SK-N-SH treated with all-trans-retinoic acid at 6 μM for 48 hours (cell line): ENCODE results near the gene GPHN.

ENCODE experiments used
- ATAC-seq: fragments of 200-7000 bp; cut with Tn5 transposase; 3 replicates; pipeline ENCODE4 v1.9.1; 2020; ENCODE audit warnings: mild to moderate bottlenecking, moderate library complexity
- ARNTL ChIP-seq: fragments of 450-650 bp; formaldehyde crosslinking; IDR thresholded peaks from 2 replicates; pipeline ENCODE4 v1.5.0; 2020; ENCODE audit warnings: low read depth, mild to moderate bottlenecking, moderate library complexity, borderline replicate concordance
- BACH2 ChIP-seq: fragments of 250-450 bp; sonication (Bioruptor Pico); IDR thresholded peaks from 2 replicates; pipeline ENCODE4 v1.9.0; 2021; ENCODE audit warnings: mild to moderate bottlenecking, borderline replicate concordance
- CSDC2 ChIP-seq: fragments of 250-450 bp; sonication (Bioruptor Pico); IDR thresholded peaks from 2 replicates; pipeline ENCODE4 v1.5.0; 2020; ENCODE audit warnings: mild to moderate bottlenecking, moderate library complexity
- CSRNP3 ChIP-seq: fragments of 250-450 bp; sonication (Bioruptor Pico); IDR thresholded peaks from 2 replicates; pipeline ENCODE4 v1.5.1; 2021; ENCODE audit warnings: mild to moderate bottlenecking, moderate library complexity
- ESRRG ChIP-seq: fragments of 250-450 bp; sonication (Bioruptor Pico); IDR thresholded peaks from 2 replicates; pipeline ENCODE4 v1.6.1; 2021; ENCODE audit warnings: mild to moderate bottlenecking
- GLIS3 ChIP-seq: fragments of 250-450 bp; sonication (Bioruptor Pico); IDR thresholded peaks from 2 replicates; pipeline ENCODE4 v1.5.0; 2020; ENCODE audit warnings: mild to moderate bottlenecking, moderate library complexity
- ISL1 ChIP-seq: fragments of 250-450 bp; sonication (Bioruptor Pico); IDR thresholded peaks from 2 replicates; pipeline ENCODE4 v2.1.2; 2022; ENCODE audit warnings: mild to moderate bottlenecking, moderate library complexity
- OSR1 ChIP-seq: fragments of 250-450 bp; sonication (Bioruptor Pico); IDR thresholded peaks from 2 replicates; pipeline ENCODE4 v1.8.0; 2022; ENCODE audit warnings: moderate library complexity, mild to moderate bottlenecking, inconsistent platforms
- PATZ1 ChIP-seq: fragments of 250-450 bp; sonication (Bioruptor Pico); IDR thresholded peaks from 2 replicates; pipeline ENCODE4 v1.8.0; 2020; ENCODE audit warnings: mild to moderate bottlenecking, moderate library complexity, borderline replicate concordance
- PPARA ChIP-seq: fragments of 250-450 bp; sonication (Bioruptor Pico); IDR thresholded peaks from 2 replicates; pipeline ENCODE4 v1.5.0; 2020; ENCODE audit warnings: mild to moderate bottlenecking, borderline replicate concordance
- RARB ChIP-seq: fragments of 250-450 bp; sonication (Bioruptor Pico); IDR thresholded peaks from 2 replicates; pipeline ENCODE4 v1.8.0; 2021; ENCODE audit warnings: mild to moderate bottlenecking, moderate library complexity
- SNAI2 ChIP-seq: fragments of 250-450 bp; sonication (Bioruptor Pico); IDR thresholded peaks from 2 replicates; pipeline ENCODE4 v1.5.0; 2020; ENCODE audit warnings: mild to moderate bottlenecking, moderate library complexity
- TCF4 ChIP-seq: fragments of 250-450 bp; sonication (Bioruptor Pico); IDR thresholded peaks from 2 replicates; pipeline ENCODE4 v1.8.0; 2021; ENCODE audit warnings: mild to moderate bottlenecking, moderate library complexity, borderline replicate concordance
- TOX ChIP-seq: fragments of 250-450 bp; sonication (Bioruptor Pico); IDR thresholded peaks from 2 replicates; pipeline ENCODE4 v1.8.0; 2021; ENCODE audit warnings: mild to moderate bottlenecking, moderate library complexity, borderline replicate concordance
- TSHZ2 ChIP-seq: fragments of 250-450 bp; sonication (Bioruptor Pico); IDR thresholded peaks from 2 replicates; pipeline ENCODE4 v1.5.0; 2020; ENCODE audit warnings: mild to moderate bottlenecking, moderate library complexity
- ZC3H10 ChIP-seq: fragments of 250-450 bp; sonication (Bioruptor Pico); IDR thresholded peaks from 2 replicates; pipeline ENCODE4 v1.5.1; 2021; ENCODE audit warnings: mild to moderate bottlenecking, moderate library complexity
- ZFP30 ChIP-seq: fragments of 450-650 bp; formaldehyde crosslinking; IDR thresholded peaks from 2 replicates; pipeline ENCODE4 v1.5.0; 2022; ENCODE audit warnings: mild to moderate bottlenecking, moderate library complexity
- ZNF565 ChIP-seq: fragments of 450-650 bp; formaldehyde crosslinking; conservative IDR thresholded peaks from 2 replicates; pipeline ENCODE4 v1.5.0; 2020; ENCODE audit warnings: low read depth, mild to moderate bottlenecking, moderate library complexity
- ZNF8 ChIP-seq: fragments of 450-650 bp; formaldehyde crosslinking; IDR thresholded peaks from 2 replicates; pipeline ENCODE4 v1.5.0; 2020; ENCODE audit warnings: mild to moderate bottlenecking, moderate library complexity
- TF ChIP-seq, protein P1 (sequence below): fragments of 250-450 bp; sonication (Bioruptor Pico); IDR thresholded peaks from 2 replicates; pipeline ENCODE4 v1.5.1; 2020; ENCODE audit warnings: low read depth, mild to moderate bottlenecking, moderate library complexity

The GPHN gene

DNA sequence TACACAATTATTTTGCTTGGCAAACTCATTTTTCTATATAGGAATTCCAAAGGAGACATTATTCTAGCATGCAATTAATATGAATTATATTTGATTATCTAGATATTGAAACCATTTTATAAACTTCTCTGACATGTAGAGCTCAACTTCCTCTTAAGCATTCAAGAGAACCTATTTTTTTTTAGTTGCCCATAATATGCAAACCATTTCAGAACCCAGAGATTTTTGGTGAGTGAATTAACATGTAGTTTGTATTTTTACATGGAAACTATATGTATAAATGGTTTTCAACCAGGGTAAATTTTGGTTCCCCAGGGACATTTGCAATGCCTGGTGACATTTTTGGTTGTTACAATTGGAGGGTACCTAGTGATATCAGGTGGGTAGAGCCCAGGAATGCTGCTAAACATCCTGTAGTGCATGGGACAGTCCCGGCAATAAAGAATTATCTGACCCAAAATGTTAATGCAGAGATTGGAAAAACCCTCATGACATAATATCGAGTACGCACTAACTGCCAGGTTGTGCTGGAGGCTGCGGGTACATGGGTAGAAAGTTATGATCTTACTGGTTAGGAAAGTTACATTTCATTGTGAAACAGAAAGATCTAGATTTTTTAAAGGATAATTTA is 342.4 kb downstream of the GPHN start:
- ATAC-seq = no peak

DNA sequence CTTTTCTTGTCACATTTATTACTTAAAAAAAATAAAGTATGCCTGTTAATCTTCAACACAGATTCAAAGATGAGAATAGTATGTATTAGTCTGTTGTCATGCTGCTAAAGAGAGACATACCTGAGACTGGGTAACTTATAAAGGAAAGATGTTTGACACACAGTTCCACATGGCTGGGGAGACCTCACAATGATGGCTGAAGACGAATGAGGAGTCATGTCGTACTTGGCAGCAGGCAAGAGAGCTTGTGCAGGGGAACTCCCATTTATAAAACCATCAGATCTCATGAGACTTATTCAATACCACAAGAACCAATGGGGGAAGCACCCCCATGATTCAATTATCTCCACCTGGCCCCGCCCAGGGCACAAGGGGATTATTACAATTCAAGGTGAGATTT is 345.4 kb downstream of the GPHN start:
- no peak for ATAC-seq
- TF ChIP-seq TCF4 (CRISPR knock-in tag) = no peak
- no peak for TF ChIP-seq GLIS3
- TF ChIP-seq SNAI2 (CRISPR knock-in tag) = no peak
- TF ChIP-seq ZNF565 (CRISPR knock-in tag) = no peak
- no peak for TF ChIP-seq PPARA (CRISPR knock-in tag)
- no peak for TF ChIP-seq PATZ1
- TF ChIP-seq BACH2 (CRISPR knock-in tag) = no peak
- TF ChIP-seq ZC3H10 (CRISPR knock-in tag) = no peak

More for the DNA sequence above, 342.4 kb downstream of the GPHN start:
- TF ChIP-seq ISL1 (CRISPR knock-in tag) = no peak
- no peak for TF ChIP-seq BACH2 (CRISPR knock-in tag)
- no peak for TF ChIP-seq ARNTL (CRISPR knock-in tag)
- no peak for TF ChIP-seq ESRRG
- TF ChIP-seq CSDC2 (CRISPR knock-in tag) = no peak
- TF ChIP-seq PATZ1 = no peak
- no peak for TF ChIP-seq ZC3H10 (CRISPR knock-in tag)
- TF ChIP-seq TOX (CRISPR knock-in tag) = no peak
- no peak for TF ChIP-seq OSR1 (CRISPR knock-in tag)

GRCh38 chr14:66857867-66858266 is 349.9 kb downstream of the GPHN start:
- TF ChIP-seq PPARA (CRISPR knock-in tag) = no peak
- no peak for TF ChIP-seq CSRNP3 (CRISPR knock-in tag)
- no peak for TF ChIP-seq TCF4 (CRISPR knock-in tag)
- no peak for TF ChIP-seq ZNF565 (CRISPR knock-in tag)
- TF ChIP-seq ZC3H10 (CRISPR knock-in tag) = no peak
- no peak for TF ChIP-seq ZFP30 (CRISPR knock-in tag)
- no peak for TF ChIP-seq ARNTL (CRISPR knock-in tag)
- TF ChIP-seq PATZ1 = no peak
- TF ChIP-seq ESRRG = no peak
- no peak for TF ChIP-seq RARB
- TF ChIP-seq BACH2 (CRISPR knock-in tag) = no peak
- TF ChIP-seq ZNF8 (CRISPR knock-in tag) = no peak
- TF ChIP-seq TSHZ2 (CRISPR knock-in tag) = no peak
- TF ChIP-seq ISL1 (CRISPR knock-in tag) = no peak
- TF ChIP-seq, protein P1, sequence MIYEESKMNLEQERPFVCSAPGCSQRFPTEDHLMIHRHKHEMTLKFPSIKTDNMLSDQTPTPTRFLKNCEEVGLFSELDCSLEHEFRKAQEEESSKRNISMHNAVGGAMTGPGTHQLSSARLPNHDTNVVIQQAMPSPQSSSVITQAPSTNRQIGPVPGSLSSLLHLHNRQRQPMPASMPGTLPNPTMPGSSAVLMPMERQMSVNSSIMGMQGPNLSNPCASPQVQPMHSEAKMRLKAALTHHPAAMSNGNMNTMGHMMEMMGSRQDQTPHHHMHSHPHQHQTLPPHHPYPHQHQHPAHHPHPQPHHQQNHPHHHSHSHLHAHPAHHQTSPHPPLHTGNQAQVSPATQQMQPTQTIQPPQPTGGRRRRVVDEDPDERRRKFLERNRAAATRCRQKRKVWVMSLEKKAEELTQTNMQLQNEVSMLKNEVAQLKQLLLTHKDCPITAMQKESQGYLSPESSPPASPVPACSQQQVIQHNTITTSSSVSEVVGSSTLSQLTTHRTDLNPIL (CRISPR knock-in tag) = no peak
- ATAC-seq = no peak
